CD4-positive, alpha-beta T cell (primary cell): ENCODE measurements around the gene DRD3. TPM values are rescaled to one million over a fixed set of nuclear protein-coding genes. Genes with fewer than 3 reads are reported as not detected.

ENCODE experiments used
- ATAC-seq: fragments of 200-7000 bp; cut with Tn5 transposase; one replicate; pipeline ENCODE4 v1.10.0; 2022; ENCODE audit warnings: mild to moderate bottlenecking; ENCODE audit not compliant: poor library complexity
- CTCF ChIA-PET: fragments of 350-600 bp; sonication (Branson Sonifier 250); formaldehyde crosslinking; loops from one replicate; lab custom pipeline; 2021; ENCODE audit warnings: antibody characterized with exemption, inconsistent platforms; lab: Charles Lee
- POLR2A ChIA-PET: fragments of 350-600 bp; sonication (Branson Sonifier 250); formaldehyde crosslinking; loops from one replicate; lab custom pipeline; 2021; ENCODE audit warnings: antibody characterized with exemption, inconsistent platforms; lab: Charles Lee
- DNase-seq, 14 experiments: peaks; one replicate each; pipeline ENCODE4 v3.0.0-alpha.2; 2013 to 2020; ENCODE audit warnings: mixed read lengths in 2 of 14
- H3K27ac ChIP-seq, 2 donors: one replicate each; pipeline versions ENCODE4 v1.5.1 to v1.7.0; 2013; ENCODE audit warnings: low read length in 2 of 2, low read depth in 1 of 2, mild to moderate bottlenecking in 1 of 2
- H3K27me3 ChIP-seq, 2 experiments: 1 replicate in 1 of 2; 2 replicates in 1 of 2; pipeline versions ENCODE4 v1.6.1 to v1.7.0; 2013; ENCODE audit warnings: low read length in 2 of 2, control low read depth in 1 of 2, mild to moderate bottlenecking in 1 of 2, moderate library complexity in 1 of 2; ENCODE audit not compliant: insufficient read depth in 2 of 2, control insufficient read depth in 1 of 2
- H3K36me3 ChIP-seq: one replicate; pipeline ENCODE4 v1.6.1; 2013; ENCODE audit warnings: low read length, control low read depth; ENCODE audit not compliant: insufficient read depth
- H3K4me1 ChIP-seq: one replicate; pipeline ENCODE4 v1.6.1; 2013; ENCODE audit warnings: low read length, control low read depth; ENCODE audit not compliant: insufficient read depth
- H3K4me3 ChIP-seq: one replicate; pipeline ENCODE4 v1.5.1; 2013; ENCODE audit warnings: mild to moderate bottlenecking, low read length, moderate library complexity
- H3K9me3 ChIP-seq, 2 experiments: 1 replicate in 1 of 2; 2 replicates in 1 of 2; pipeline versions ENCODE4 v1.6.1 to v1.7.0; 2013; ENCODE audit warnings: low read length in 2 of 2, mild to moderate bottlenecking in 2 of 2, control low read depth in 1 of 2, moderate library complexity in 1 of 2; ENCODE audit not compliant: control insufficient read depth in 1 of 2, insufficient read depth in 1 of 2
- H3K27ac Mint-ChIP-seq: one replicate; pipeline ENCODE4 v1.8.0; 2020; ENCODE audit warnings: mixed read lengths
- H3K27me3 Mint-ChIP-seq: one replicate; pipeline ENCODE4 v1.8.0; 2021; ENCODE audit warnings: mixed read lengths
- H3K36me3 Mint-ChIP-seq: one replicate; pipeline ENCODE4 v1.8.0; 2021; ENCODE audit warnings: low read depth, mixed read lengths
- H3K4me1 Mint-ChIP-seq: one replicate; pipeline ENCODE4 v1.8.0; 2021; ENCODE audit warnings: low read depth, mixed read lengths
- H3K4me3 Mint-ChIP-seq: one replicate; pipeline ENCODE4 v1.8.0; 2020; ENCODE audit warnings: mild to moderate bottlenecking, mixed read lengths
- H3K9me3 Mint-ChIP-seq: one replicate; pipeline ENCODE4 v1.8.0; 2020; ENCODE audit warnings: mixed read lengths
- intact Hi-C, 2 experiments: fragments of 100-400 bp; cut with DNase I in 1 of 2; cut with micrococcal nuclease in 1 of 2; formaldehyde crosslinking; loops; one replicate each; pipeline versions ENCODE4 v1.15.1 to v1.9.0; 2023 to 2025; cut with DNase I, micrococcal nuclease
- total RNA-seq, 174 experiments: library from RNA in 2 of 174; stranded (reverse) in 2 of 174; gene quantifications; one replicate each; pipeline ENCODE4 v1.2.3 and lab custom pipeline; 2021 to 2026
- TF ChIP-seq, protein P1 (sequence below): fragments of 200-600 bp; IDR thresholded peaks from one replicate; pipeline ENCODE4 v1.8.0; 2022; ENCODE audit warnings: antibody characterized with exemption, mild to moderate bottlenecking

Gene DRD3
- total RNA-seq, 2 experiments from 2014 or later = not detected

DNA sequence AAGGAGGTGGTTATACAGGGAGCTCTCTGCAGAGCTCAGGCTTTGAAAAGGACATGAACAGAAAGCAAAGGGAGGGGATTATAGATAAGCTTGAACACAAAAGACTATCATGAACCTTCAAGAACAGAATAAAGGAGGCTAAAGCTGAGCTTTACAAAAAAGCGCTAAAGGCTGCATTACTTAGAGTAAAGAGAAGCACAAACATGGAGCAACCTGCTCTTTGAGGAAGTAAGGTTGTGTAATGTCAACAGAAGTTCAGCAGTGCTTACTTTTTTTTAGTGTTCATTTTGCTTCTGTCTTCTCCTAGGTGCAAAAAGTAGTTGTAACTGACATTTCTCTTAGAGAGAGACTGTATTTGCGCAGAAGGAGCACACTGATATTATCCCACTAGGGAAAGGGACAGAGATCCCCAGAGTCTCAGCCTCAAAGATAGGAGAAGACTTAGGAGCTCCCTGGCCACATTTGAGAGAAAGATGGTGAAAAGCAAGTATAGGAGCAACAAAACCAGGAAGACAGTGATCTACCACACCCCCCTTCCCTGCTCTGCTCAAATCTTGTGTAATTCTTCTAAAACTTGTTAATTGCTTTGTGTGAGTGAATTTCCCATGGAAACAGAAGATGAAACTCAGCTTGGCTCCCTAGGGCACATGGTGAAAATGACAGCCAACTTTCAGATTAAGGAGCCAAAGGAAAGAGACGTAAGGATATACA lies 67.6 kb downstream of the DRD3 start:
- Mint-ChIP-seq H3K9me3 (no peaks in the 10 kb centered on the region), H3K27me3 (peaks cover 5% of the 10 kb centered on the region), H3K27ac (no peak overlapping the region), H3K4me3 (no peak overlapping the region), H3K4me1 (no peaks in the 10 kb centered on the region), H3K36me3 (no peaks in the 10 kb centered on the region)
- DNase-seq = peak in 1 of 14 experiments; percentile 3
- intact Hi-C loops = no loop called here
- ChIA-PET CTCF (no interaction called here), POLR2A (no interaction called here)
- ATAC-seq = no peak
- H3K9me3 ChIP-seq = no peaks in the 10 kb centered on the region
- H3K36me3 ChIP-seq = no peaks in the 10 kb centered on the region
- no peak overlapping the region for H3K27ac ChIP-seq
- no peak overlapping the region for H3K4me3 ChIP-seq
- TF ChIP-seq, protein P1, sequence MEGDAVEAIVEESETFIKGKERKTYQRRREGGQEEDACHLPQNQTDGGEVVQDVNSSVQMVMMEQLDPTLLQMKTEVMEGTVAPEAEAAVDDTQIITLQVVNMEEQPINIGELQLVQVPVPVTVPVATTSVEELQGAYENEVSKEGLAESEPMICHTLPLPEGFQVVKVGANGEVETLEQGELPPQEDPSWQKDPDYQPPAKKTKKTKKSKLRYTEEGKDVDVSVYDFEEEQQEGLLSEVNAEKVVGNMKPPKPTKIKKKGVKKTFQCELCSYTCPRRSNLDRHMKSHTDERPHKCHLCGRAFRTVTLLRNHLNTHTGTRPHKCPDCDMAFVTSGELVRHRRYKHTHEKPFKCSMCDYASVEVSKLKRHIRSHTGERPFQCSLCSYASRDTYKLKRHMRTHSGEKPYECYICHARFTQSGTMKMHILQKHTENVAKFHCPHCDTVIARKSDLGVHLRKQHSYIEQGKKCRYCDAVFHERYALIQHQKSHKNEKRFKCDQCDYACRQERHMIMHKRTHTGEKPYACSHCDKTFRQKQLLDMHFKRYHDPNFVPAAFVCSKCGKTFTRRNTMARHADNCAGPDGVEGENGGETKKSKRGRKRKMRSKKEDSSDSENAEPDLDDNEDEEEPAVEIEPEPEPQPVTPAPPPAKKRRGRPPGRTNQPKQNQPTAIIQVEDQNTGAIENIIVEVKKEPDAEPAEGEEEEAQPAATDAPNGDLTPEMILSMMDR = no peak
- H3K27me3 ChIP-seq = no peaks in the 10 kb centered on the region
- no peaks in the 10 kb centered on the region for H3K4me1 ChIP-seq

DNA sequence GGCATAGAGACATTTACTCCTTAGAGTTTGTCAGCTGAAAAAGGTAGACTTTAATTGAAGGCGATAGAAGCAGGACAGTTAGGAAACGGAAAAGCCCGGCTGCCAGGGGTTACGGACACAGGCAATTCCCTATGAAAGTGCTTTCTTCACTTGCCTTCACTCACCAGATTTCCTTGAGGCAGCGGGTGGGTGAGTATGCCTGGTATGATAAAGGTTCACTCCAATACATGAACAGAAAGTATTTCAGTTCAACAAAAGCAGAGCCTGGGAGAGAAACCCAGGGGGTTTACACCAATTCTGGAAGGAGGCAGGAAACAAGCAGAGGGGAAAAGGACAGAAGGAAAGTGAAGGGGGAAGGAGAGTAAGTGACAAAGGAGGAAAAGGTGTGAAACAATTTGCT lies 68.4 kb downstream of the DRD3 start:
- Mint-ChIP-seq H3K4me3 (no peak overlapping the region), H3K9me3 (no peaks in the 10 kb centered on the region), H3K4me1 (no peaks in the 10 kb centered on the region), H3K27me3 (peaks cover 5% of the 10 kb centered on the region), H3K27ac (no peak overlapping the region), H3K36me3 (no peaks in the 10 kb centered on the region)
- H3K4me3 ChIP-seq = no peak overlapping the region
- POLR2A ChIA-PET = no interaction called here
- no peaks in the 10 kb centered on the region for H3K9me3 ChIP-seq
- ATAC-seq (no peak), DNase-seq (no peak)
- no peaks in the 10 kb centered on the region for H3K36me3 ChIP-seq
- no peak overlapping the region for H3K27ac ChIP-seq
- CTCF ChIA-PET = no interaction called here
- TF ChIP-seq, protein P1 = no peak
- no peaks in the 10 kb centered on the region for H3K4me1 ChIP-seq
- no peaks in the 10 kb centered on the region for H3K27me3 ChIP-seq
- intact Hi-C loops = no loop called here

GRCh38 chr3:114108137-114108536 lies 70.7 kb downstream of the DRD3 start:
- Mint-ChIP-seq H3K36me3 (no peaks in the 10 kb centered on the region), H3K4me1 (no peaks in the 10 kb centered on the region), H3K27ac (no peak overlapping the region), H3K4me3 (no peak overlapping the region), H3K9me3 (no peaks in the 10 kb centered on the region), H3K27me3 (peaks cover 5% of the 10 kb centered on the region)
- no peak overlapping the region for H3K4me3 ChIP-seq
- ATAC-seq (no peak), DNase-seq (no peak)
- no peaks in the 10 kb centered on the region for H3K27me3 ChIP-seq
- no peaks in the 10 kb centered on the region for H3K9me3 ChIP-seq
- ChIA-PET POLR2A (no interaction called here), CTCF (interaction anchor here (1.6 kb wide), 1 partner anchor 11 kb away, joined by 4 read pairs; no protein-coding TSS in a partner anchor)
- H3K4me1 ChIP-seq = no peaks in the 10 kb centered on the region
- intact Hi-C loops = no loop called here
- no peaks in the 10 kb centered on the region for H3K36me3 ChIP-seq
- TF ChIP-seq, protein P1 = no peak
- no peak overlapping the region for H3K27ac ChIP-seq
